ENCODE measurements around the gene SOS1. TPM values are rescaled to one million over a fixed set of nuclear protein-coding genes. Genes with fewer than 3 reads are reported as not detected.

SOS1 gene
- total and polyA plus RNA-seq, 2 donors (not counting 1 experiment from before 2014, with no cell fraction given): 18.2 to 58.1 TPM

DNA sequence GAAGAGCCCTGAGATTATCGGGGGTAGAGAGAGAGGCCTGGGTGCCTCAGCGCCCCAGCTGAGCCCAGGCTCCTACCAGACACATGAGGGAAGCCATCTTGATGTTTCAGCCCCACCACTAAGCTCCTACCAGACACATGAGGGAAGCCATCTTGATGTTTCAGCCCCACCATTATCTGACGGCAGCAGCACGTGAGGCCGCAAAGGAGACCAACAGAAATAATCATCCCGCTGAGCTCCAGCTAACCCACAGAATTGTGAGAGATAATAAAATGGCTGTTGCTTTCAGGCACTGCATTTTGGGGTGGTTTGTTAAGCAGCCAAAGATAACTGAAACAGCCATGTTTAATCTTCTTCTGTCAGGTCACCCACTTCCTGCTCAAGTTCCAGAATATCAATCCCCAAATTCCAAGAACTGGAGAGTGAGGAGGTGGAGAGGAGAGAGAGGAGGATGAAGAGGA is 29.3 kb upstream of the SOS1 start:
- Mint-ChIP-seq H3K27me3 (no peaks in the 10 kb centered on the region), H3K27ac (no peak overlapping the region), H3K4me3 (no peak overlapping the region), H3K9me3 (ENCODE audit: insufficient read depth) (no peaks in the 10 kb centered on the region), H3K4me1 (no peaks in the 10 kb centered on the region)
- intact Hi-C loops (cut with micrococcal nuclease): no loop called here
- Histone ChIP-seq H2AFZ (ENCODE audit: insufficient read depth, low read depth, low read length, poor library complexity, severe bottlenecking) (peak overlapping the region; percentile 33), H4K20me1 (ENCODE audit: control insufficient read depth, insufficient read depth, low read length, poor library complexity, severe bottlenecking) (no peaks in the 10 kb centered on the region), H3K9ac (ENCODE audit: low read length) (no peak overlapping the region), H3K27ac (ENCODE audit: low read length in 2 of 2) (no peak overlapping the region), H3K9me3 (ENCODE audit: control extremely low read depth in 1 of 3, control insufficient read depth in 2 of 3, insufficient read depth in 1 of 3, low read length in 2 of 3) (no peaks in the 10 kb centered on the region), H3K4me2 (replicated peaks; ENCODE audit: low read depth, low read length, poor library complexity, severe bottlenecking) (no peak overlapping the region), H3K79me2 (ENCODE audit: control insufficient read depth, insufficient read depth, low read length) (no peaks in the 10 kb centered on the region), H3K27me3 (replicated peaks in 1 of 4; ENCODE audit: control extremely low read depth in 1 of 4, control insufficient read depth in 3 of 4, insufficient read depth in 4 of 4, low read length in 3 of 4) (no peaks in the 10 kb centered on the region), H3K4me3 (ENCODE audit: control extremely low read depth in 1 of 5, extremely low read depth in 1 of 5, insufficient read depth in 1 of 5, low read depth in 2 of 5, low read length in 4 of 5) (no peak overlapping the region), H3K36me3 (replicated peaks in 1 of 2; ENCODE audit: control extremely low read depth in 1 of 2, control insufficient read depth in 1 of 2, extremely low read depth in 1 of 2, insufficient read depth in 2 of 2, low read length in 1 of 2) (no peaks in the 10 kb centered on the region), H3K4me1 (ENCODE audit: control insufficient read depth in 2 of 2, insufficient read depth in 2 of 2, low read length in 2 of 2) (no peaks in the 10 kb centered on the region)
- ChIA-PET POLR2A (no interaction called here), CTCF (interaction anchor here (1.0 kb wide), 1 partner anchor 22 kb away, joined by 4 read pairs; no protein-coding TSS in a partner anchor)
- 100% methylated on average over 5 of the region's 6 CpGs for WGBS (ENCODE audit: insufficient coverage)
- ATAC-seq (ENCODE audit: low read depth): no peak
- DNase-seq: no peak
- TF ChIP-seq CTCF (IDR thresholded peaks at IDR 0.05) (no peak), EZH2 (IDR thresholded peaks at IDR 0.05; ENCODE audit: borderline replicate concordance, insufficient read depth, low read depth, low read length, poor library complexity, severe bottlenecking) (no peak)

DNA sequence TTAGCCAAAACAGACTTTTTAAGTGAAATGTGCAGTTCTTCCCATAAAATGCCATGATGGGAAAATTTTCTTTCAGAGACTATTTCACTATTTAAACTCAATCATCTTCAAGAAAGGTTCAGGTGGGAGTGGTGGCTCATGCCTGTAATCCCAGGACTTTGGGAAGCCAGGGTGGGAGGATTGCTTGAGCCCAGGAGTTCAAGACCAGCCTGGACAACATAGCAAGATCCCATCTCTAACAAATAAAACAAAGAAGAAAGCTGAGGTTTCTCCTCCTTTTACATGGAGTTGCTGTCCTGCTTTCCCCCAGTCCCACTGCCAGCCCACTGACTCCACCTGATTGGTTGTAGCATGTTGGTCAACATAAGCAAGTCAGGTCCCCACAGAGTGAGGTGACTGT is 25.8 kb upstream of the SOS1 start:
- Histone ChIP-seq H4K20me1 (ENCODE audit: control insufficient read depth, insufficient read depth, low read length, poor library complexity, severe bottlenecking) (no peaks in the 10 kb centered on the region), H3K9ac (ENCODE audit: low read length) (no peak overlapping the region), H3K9me3 (ENCODE audit: control extremely low read depth in 1 of 3, control insufficient read depth in 2 of 3, insufficient read depth in 1 of 3, low read length in 2 of 3) (peaks cover 0 to 3% (median 0%) of the 10 kb centered on the region in 3 donors), H3K36me3 (replicated peaks in 1 of 2; ENCODE audit: control extremely low read depth in 1 of 2, control insufficient read depth in 1 of 2, extremely low read depth in 1 of 2, insufficient read depth in 2 of 2, low read length in 1 of 2) (no peaks in the 10 kb centered on the region), H3K4me2 (replicated peaks; ENCODE audit: low read depth, low read length, poor library complexity, severe bottlenecking) (no peak overlapping the region), H3K4me1 (ENCODE audit: control insufficient read depth in 2 of 2, insufficient read depth in 2 of 2, low read length in 2 of 2) (peaks cover 19 to 20% of the 10 kb centered on the region in 2 donors), H3K79me2 (ENCODE audit: control insufficient read depth, insufficient read depth, low read length) (no peaks in the 10 kb centered on the region), H3K27me3 (replicated peaks in 1 of 4; ENCODE audit: control extremely low read depth in 1 of 4, control insufficient read depth in 3 of 4, insufficient read depth in 4 of 4, low read length in 3 of 4) (no peaks in the 10 kb centered on the region), H3K27ac (ENCODE audit: low read length in 2 of 2) (no peak overlapping the region), H3K4me3 (ENCODE audit: control extremely low read depth in 1 of 5, extremely low read depth in 1 of 5, insufficient read depth in 1 of 5, low read depth in 2 of 5, low read length in 4 of 5) (no peak overlapping the region), H2AFZ (ENCODE audit: insufficient read depth, low read depth, low read length, poor library complexity, severe bottlenecking) (no peak overlapping the region)
- POLR2A ChIA-PET: no interaction called here
- DNase-seq (no peak), ATAC-seq (ENCODE audit: low read depth) (no peak)
- CTCF ChIA-PET: interaction anchor here (0.6 kb wide), 1 partner anchor 65 kb away, joined by 3 read pairs; no protein-coding TSS in a partner anchor
- TF ChIP-seq CTCF (IDR thresholded peaks at IDR 0.05) (no peak), EZH2 (IDR thresholded peaks at IDR 0.05; ENCODE audit: borderline replicate concordance, insufficient read depth, low read depth, low read length, poor library complexity, severe bottlenecking) (no peak)
- intact Hi-C loops (cut with micrococcal nuclease): no loop called here
- Mint-ChIP-seq H3K27ac (no peak overlapping the region), H3K4me1 (peaks cover 23% of the 10 kb centered on the region), H3K9me3 (ENCODE audit: insufficient read depth) (no peaks in the 10 kb centered on the region), H3K27me3 (no peaks in the 10 kb centered on the region), H3K4me3 (no peak overlapping the region)

Data from B cell (primary cell).